DMS153 treated with DMSO at 0.1 percent for 48 hours (cell line): ENCODE results near the gene PUS7.
"Not testable (repeated sequence)": the region's sequence is repeated elsewhere in the genome, so short reads cannot be mapped to it uniquely, and the experiment has no call there.

Experiments
- DNase-seq: peaks from one replicate; lab custom pipeline; 2025; ENCODE audit not compliant: unreplicated experiment; lab: John Stamatoyannopoulos, UW

The PUS7 gene

DNA sequence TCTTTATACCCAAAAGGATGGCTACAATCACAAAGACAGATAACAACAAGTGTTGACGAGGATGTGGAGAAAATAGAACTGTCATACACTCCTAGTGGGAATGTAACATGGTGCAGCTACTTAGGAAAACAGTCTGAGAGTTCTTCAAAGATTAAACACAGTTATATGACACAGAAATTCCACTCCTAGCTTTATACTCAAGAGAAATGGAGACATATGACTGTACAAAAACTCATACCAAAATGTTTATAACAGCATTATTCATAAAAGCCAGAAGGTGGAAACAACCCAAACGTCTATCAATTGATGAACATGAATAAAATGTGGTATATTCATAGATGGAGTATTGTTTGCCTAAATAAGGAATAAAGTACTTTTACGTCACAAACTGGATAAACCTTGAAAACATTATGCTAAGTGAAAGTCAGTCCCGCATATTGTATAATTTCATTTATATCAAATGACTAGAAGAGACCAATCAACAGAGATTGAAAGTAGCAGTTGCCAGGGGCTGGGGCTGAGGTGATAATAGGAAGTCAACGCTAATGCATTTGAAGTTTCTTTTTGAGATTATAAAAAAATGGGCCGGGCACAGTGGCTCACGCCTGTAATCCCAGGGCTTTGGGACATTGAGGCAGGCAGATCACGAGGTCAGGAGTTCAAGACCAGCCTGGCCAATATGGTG lies 71.8 kb downstream of the PUS7 start:
- no peak for DNase-seq

DNA sequence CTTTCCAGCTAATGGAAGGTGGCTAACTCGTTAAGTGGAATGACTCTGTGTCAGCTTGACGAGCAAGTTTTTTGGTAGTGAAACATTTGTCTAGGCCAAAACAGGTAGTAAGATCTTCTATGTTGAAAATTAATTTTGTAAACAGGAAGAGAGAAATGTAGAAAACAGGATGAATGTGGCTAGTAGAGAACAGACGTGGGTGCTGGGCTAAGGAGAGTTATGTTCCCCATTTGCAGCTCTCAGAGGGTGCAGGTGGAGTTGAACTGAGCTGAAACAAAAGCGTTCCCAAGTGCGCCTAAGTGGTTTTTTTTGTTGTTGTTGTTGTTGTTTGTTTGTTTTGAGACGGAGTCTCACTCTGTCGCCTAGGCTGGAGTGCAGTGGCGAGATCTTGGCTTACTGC lies 73.9 kb downstream of the PUS7 start:
- DNase-seq, result no peak

DNA sequence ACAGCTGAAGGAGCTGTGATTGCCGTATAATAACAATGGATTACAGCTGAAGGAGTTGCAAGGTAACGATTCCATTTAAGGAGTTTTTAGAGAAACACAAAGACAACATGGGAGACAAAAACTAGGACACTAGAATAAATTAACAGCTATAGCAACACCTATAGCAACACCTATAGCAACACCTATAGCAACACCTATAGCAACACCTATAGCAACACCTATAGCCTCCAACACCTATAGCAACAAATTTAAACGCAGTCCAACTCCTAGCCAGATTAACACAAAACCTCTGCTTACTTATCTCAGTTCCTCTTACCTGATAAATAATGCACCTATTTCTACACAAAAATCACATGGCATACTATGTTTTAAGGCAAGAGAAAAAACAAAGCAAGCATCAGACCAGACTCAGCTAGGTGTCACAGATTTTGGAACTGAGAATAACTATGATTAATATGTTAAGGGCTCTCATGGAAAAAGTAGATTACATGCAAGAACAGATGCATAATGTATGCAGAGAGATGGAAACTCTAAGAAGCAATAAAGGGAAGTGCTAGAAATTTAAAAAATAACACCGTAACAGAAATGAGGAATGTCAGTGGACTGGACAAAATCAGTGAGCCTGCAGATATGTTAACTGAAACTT lies 77.6 kb downstream of the PUS7 start:
- no peak for DNase-seq

DNA sequence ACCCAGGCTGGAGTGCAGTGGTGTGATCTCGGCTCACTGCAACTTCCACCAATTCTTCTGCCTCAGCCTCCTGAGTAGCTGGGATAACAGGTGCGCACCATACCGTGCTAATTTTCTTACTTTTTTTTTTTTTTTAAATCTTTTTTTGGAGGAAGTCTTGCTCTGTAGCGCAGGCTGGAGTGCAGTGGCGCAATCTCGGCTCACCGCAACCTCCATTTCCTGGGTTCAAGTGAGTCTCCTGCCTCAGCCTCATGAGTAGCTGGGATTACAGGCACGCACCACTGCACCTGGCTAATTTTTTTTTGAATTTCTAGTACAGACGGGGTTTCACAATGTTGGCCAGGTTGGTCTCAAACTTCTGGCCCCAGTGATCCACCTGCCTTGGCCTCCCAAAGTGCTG lies 79.9 kb downstream of the PUS7 start:
- DNase-seq, result not testable (repeated sequence)

DNA sequence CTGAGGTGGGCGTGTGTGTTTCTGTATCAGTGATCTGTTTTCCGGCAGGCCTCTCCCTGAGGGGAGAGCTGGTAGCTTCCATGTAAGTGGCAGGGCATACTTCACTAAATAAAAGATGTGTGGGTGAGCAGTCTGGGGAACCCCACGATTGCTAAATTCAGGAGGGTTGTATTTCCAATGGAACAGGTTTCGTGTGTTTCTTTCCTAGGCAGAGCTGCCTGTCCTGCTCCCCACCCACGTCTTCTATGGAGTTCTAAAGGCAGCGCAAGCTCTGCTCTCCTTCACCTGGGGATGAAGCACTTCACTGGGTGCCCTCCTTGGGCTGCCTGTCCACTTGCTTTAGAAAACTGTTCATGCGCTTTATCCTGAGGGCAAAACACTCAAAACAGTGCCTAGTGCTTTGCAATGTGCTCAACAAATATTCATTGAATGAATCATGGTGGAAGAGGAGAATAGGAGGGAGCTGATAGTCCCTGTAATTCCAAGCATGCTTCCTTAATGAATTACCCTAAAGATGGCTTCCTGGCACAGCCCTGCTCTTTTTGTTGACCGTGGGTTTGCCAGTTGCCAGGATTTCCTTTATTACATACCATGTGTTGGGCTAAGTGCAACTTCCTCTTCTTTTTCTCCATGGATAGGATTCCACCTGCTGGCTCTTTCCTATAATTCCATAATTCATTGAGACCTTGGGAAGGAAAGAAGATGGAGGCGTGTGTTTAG lies 82.7 kb downstream of the PUS7 start:
- peak; percentile 30 for DNase-seq

DNA sequence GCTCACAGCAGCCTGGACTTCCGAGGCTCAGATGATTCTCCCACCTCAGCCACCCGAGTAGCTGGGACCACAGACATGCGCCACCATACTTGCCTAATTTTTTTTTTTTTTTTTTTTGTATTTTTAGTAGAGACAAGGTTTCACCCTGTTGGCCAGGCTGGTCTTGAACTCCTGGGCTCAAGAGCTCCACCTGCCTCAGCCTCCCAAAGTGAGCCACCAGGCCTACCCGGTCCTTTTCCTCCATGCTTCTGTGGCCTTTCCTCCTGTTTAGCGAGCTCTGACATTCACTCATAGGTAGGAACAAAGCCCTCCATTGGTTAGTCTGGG lies 83.3 kb downstream of the PUS7 start:
- no peak for DNase-seq

DNA sequence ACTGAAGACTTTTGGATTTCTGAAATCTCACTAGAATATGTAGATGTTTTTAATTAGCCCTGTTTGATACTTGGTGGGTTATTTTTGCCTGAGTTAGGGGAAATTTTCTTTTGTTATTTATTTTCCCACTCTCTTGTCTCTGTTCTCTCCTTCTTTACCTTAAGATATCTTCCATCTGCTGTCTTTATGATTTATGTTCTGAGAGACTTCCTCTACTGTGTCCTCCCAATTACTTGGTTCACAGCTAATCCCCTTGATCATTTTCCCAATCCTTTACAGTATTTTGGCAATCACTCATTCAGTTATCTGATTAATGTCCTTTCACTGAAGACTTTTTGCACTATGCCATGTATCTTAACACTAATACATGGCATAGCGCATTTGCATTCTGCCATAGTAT lies 83.8 kb downstream of the PUS7 start:
- no peak for DNase-seq

DNA sequence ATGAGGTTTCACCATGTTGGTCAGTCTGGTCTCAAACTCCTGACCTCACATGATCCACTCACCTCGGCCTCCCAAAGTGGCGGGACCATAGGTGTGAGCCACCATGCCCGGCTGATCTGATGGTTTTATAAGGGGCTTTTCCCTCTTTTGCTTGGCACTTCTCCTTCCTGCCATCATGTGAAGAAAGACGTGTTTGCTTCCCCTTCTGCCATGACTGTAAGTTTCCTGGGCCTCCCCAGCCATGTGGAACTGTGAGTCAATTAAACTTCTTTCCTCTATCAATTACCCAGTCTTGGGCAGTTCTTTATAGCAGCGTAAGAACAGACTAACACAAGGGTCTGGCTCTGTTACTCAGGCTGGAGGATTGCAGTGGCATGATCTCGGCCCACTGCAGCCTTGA lies 84.7 kb downstream of the PUS7 start:
- not testable (repeated sequence) for DNase-seq

DNA sequence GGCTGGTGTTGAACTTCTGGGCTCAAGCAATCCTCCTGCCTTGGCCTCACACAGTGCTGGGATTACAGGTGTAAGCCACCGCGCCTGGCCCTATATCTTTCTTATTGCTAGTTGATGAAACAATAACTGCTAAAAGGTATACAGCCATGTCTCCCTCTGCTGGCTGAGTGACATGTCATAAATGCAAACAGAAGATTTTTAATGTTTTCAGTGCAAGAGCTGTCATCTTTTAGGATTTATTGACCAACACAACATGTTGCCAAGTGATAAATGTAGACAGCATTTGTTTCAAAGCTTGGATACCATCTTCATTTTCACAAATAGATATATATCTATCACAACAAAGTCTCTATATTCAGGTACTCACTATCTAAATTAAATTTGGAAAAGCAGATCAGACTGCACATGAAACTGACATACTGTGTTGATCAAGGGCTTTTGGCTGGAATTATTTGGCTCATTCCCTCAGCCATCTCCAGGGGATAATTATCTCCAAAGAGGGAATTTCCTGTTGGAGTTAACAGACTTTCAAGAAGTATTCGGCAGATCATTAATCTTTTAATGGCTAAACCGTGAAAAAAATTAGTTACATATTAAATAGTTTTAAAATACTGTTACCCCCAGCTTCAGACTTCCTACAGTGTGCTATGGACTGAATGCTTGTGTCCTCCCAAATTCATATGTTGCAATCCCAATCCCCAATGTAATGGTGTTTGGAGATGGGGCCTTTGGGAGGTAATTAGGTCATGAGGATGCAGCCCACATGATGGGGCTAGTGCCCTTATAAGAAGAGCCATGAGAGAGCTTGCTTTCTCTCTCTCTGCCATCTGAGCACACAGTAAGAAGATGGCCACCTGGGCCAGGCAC lies 92.1 kb downstream of the PUS7 start:
- peak; percentile 9 for DNase-seq

DNA sequence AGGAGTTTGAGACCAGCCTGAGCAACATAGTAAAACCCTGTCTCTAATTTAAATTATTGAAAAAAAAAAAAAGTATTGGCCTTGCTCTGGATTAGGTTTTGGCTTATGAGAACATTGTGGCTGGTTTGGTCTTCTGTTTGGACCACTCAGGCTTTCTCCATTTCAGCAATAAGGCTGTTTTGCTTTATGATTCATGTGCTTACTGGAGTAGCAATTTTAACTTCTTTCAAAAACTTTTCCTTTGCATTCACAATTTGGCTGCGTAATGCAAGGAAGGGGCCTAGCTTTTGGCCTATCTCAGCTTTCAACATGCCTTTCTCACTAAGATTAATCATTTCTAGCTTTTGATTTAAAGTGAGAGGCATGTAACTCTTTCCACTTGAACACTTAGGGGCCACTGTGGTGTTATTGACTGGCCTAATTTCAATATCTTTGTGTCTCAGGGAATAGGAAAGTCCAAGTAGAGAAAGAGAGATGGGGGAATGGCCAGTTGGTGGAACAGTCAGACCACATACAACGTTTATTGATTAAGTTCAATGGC lies 95.4 kb downstream of the PUS7 start:
- no peak for DNase-seq

DNA sequence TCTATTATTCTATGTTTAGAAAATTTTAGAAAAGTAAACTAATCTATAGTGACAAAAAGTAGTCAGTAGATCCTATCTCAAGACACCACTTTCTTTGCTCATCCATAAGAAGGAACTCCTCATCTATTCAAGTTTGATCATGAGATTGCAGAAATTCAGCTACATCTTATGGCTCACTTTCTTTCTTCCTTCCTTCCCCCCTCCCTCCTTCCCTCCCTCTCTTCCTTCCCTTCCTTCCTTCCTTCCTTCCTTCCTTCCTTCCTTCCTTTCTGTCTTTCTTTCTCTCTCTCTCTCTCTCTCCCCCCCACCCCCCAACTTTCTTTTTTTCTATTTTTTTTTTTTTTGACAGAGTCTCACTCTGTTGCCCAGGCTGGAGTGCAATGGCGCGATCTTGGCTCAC lies 98.1 kb downstream of the PUS7 start:
- no peak for DNase-seq

DNA sequence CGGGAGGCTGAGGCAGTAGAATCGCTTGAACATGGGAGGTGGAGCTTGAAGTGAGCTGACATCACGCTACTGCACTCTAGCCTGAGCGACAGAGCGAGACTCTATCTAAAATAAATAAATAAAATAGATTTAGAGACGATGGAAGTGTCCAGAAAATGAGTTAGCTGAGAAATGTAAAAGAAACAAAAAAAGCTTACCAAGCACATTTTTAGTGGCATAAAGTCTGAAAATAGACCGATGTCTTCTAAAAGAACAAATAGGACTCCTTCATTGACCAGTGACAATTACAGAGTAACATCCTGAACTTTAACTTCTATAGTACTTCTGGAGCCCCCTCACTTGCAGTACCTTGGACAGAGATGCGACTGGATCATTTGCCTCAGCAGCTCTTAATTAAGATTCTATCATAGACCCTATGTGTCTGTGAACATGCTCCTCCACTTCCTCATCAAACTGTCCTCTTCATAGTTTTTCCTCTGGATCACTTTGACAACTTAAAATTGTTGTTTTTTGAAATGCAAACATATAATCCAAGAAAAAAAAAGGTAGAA lies 108.1 kb downstream of the PUS7 start:
- no peak for DNase-seq

DNA sequence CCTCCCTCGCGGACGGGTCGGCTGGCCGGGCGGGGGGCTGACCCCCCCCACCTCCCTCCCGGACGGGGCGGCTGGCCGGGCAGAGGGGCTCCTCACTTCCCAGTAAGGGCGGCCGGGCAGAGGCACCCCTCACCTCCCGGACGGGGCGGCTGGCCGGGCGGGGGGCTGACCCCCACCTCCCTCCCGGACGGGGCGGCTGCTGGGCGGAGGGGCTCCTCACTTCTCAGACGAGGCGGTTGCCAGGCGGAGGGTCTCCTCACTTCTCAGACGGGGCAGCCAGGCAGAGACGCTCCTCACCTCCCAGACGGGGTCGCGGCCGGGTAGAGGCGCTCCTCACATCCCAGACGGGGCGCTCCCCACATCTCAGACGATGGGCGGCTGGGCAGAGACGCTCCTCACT lies 111.3 kb downstream of the PUS7 start:
- DNase-seq, result not testable (repeated sequence)

DNA sequence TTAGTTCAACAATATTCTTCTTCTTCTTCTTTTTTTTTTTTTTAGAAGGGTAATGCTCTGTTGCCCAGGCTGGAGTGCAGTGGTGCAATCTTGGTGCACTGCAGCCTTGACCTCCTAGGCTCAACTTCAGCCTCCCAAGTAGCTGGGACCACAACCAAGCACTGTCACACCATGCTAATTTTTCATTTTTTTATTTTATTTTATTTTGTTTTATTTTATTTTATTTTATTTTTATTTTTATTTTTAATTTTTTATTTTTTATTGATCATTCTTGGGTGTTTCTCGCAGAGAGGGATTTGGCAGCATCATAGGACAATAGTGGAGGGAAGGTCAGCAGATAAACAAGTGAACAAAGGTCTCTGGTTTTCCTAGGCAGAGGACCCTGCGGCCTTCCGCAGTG lies 112.3 kb downstream of the PUS7 start:
- DNase-seq, result not testable (repeated sequence)

DNA sequence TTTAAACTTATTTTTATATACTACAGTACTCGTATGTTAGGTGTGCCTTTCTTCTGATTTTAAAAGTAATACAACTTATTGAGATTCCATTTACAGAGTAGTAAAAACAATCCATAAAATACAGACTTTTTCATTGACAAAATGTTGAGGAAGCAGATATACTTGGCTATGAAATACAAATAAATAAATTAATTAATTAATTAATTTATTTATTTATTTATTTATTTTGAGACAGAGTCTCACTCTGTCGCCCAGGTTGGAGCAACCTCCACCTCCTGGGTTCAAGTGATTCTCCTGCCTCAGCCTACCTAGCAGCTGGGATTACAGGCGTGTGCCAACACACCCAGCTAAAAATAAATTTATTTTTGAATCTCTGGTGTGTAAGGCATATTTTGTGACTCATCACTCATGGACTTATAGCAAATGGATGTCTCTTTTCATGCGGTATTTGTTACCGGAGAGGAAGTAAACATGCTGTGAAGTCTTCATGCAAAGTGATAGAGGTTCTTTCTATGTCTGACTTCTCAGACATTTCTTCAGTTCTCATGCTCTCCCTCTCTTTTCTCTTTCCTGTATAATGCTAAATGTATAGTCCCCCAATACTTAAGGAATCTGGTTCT lies 113.2 kb downstream of the PUS7 start:
- DNase-seq, result no peak
